ENCODE data around the gene PELO.

DNA sequence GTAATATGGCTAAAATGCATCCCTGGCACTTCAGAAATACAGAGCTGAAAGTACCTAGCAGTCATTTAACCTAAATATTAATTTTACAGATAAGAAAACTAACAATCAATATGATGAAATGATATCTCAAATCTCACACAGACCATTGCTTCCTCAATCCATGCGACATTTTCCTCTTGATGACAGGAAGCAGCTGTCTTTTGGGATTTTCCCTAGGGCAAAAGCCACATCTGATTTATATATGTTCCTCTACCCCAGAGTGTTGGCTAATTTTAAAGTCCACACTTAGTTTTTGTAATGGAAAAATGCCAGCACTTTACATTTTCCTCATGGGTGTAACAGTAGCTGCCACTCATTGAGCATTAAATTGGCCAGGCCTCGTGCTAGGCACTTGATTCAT lies 47.7 kb upstream of the PELO start:
- TF ChIP-seq ARNT (IDR thresholded peaks at IDR 0.05) (no peak), BHLHE40 (IDR thresholded peaks at IDR 0.05; ENCODE audit: borderline replicate concordance) (no peak), SP1 (IDR thresholded peaks at IDR 0.05) (no peak), ZNF384 (IDR thresholded peaks at IDR 0.05) (no peak), NFRKB (IDR thresholded peaks at IDR 0.05) (no peak), ELF4 (IDR thresholded peaks at IDR 0.05) (no peak), FOXA1 (IDR thresholded peaks at IDR 0.05) (no peak), FOXM1 (IDR thresholded peaks at IDR 0.05; ENCODE audit: borderline replicate concordance) (no peak), HDGF (IDR thresholded peaks at IDR 0.05; ENCODE audit: borderline replicate concordance) (no peak)

Data from HEK293T (cell line).